CD4-positive, alpha-beta T cell treated with Interleukin-12 subunit alpha and Interleukin-12 subunit beta, for 1 hour (primary cell): Measurements from ENCODE around the gene SULT1A1.
"Not testable (repeated sequence)": the region's sequence is repeated elsewhere in the genome, so short reads cannot be mapped to it uniquely, and the experiment has no call there.

Source experiments
- DNase-seq: peaks from one replicate; pipeline ENCODE4 v3.0.0-alpha.2; 2020

The SULT1A1 gene

DNA sequence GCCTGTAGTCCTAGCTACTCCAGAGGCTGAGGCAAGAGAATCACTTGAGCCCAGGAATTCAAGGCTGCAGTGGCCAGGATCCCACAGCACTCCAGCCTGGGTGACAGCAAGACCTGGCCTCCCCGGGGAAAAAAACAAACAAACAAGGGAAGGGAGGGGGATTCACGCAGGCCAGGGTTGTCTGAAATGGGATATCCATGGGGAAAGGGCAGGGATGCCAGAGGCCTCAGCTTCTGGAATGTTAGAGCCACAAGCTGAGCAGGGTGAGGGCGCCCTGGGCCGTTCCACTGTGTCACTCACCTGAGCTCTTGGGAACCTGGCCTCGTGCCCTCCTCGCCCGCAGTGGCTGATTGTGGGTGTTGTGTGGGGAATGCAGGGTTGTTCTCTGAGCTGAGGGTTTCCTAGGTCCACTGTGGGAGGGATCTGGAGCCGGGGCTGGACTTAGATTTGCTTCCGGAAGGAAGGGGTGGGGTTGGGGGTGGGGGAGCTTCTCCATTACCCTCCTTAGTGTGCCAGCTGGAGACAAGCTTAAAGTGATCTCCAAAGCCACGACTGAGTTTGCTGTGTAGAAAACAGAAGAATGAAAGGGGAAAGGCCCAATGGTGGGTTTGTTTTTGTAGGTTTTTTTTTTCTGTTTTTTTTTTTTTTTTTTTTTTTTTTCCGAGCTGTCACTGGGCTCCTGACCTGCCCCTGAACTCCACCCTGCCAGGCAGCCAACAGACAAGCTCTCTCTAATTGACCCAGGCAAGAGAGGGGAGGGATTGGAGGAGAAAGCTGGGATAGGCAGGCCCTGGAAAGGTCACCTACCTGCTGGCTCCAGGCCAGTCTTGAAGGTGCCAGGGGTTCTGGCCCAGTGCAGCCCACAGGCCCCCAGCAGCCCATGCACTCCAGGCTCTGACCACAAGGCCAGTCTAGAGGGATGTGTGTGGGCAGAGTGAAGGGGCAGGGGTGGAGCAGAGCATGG lies at the start of gene SULT1A1:
TSS of gene SULT1A1 (minus strand) at position 414 of the 964 bp plus-strand sequence. CDS start 1,189 bp downstream, outside the sequence.
- no peak for DNase-seq

DNA sequence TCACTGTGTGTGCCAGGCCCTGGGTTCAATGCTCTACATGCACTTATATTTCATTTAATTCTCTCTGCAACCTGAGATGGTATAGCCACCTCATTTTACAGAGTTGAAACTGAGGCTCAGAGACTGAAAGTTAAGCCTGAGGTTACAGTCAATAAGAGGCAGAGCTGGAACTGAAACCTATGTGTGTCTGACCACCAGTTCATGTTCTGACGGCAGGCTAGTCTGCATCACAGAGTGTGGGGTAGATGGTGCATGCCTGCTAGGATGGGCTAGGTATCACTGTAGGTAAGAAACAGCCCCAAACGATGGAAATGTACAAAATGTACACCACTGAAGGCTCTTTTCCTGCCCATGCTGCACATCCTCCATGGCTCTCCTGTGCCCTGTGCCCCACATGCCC lies 30.1 kb upstream of the SULT1A1 start:
- DNase-seq, result not testable (repeated sequence)

DNA sequence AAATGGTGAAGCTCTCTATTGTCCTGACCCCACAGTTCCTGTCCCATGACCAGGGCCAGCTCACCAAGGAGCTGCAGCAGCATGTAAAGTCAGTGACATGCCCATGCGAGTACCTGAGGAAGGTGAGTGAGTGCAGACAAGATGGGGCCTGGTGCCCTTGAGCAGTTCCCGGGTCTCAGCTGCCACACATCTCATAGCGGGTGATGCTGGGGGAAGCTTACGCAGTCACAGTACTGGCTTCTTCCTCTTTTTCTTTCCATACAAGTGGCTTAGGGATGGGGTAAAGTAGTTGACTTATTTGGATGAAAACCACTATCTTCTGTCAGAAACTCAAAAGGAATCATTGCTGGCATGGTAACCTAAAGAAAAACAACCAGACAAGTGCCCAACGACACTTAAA lies 28.5 kb upstream of the SULT1A1 start:
- DNase-seq, result not testable (repeated sequence)

- not testable (repeated sequence) for DNase-seq
Observed at GRCh38 chr16:28637765-28638164, 27.9 kb upstream of the SULT1A1 start, which contains the start of gene NPIPB8. Gene NPIPB8, plus strand, starts transcription at chr16:28638065. Its CDS starts 296 bp downstream, at chr16:28638361.

GRCh38 chr16:28636093-28636823 lies 26.4 kb upstream of the SULT1A1 start:
- not testable (repeated sequence) for DNase-seq

DNA sequence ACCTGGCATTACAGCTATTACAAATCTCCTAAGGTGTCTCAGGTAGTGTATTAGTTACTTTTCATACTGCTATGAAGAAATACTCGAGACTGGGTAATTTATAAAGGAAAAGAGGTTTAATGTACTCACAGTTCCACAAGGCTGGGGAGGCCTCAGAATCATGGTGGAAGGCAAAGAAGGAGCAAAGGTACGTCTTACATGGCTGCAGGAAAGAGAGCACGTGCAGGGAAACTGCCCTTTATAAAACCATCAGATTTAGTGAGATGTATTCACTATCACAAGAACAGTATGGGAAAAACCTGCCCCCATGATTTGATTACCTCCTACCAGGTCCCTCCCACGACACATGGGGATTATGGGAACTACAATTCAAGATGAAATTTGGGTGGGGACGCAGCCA lies 21.1 kb upstream of the SULT1A1 start:
- not testable (repeated sequence) for DNase-seq

- peak; percentile 67 for DNase-seq
Observed at GRCh38 chr16:28623172-28623711, 13.4 kb upstream of the SULT1A1 start.

GRCh38 chr16:28622532-28623171 lies 12.8 kb upstream of the SULT1A1 start:
- not testable (repeated sequence) for DNase-seq

GRCh38 chr16:28621481-28622155 lies 11.8 kb upstream of the SULT1A1 start:
- DNase-seq, result no peak

DNA sequence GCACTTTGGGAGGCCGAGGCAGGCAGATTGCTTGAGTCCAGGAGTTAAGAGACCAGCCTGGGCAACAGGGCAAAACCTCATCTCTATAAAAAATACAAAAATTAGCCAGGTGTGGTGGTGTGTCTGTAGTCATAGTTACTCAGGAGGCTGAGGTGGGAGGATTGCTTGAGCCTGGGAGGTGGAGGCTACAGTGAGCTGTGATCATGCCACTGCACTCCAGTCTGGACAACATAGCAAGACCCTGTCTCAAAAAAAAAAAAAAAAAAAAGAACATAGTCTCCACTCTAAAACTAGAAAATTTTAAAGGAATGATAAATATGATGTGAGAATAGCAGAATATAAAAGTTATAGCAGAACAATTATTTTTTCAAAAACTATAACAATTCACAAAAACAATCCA lies 10.5 kb upstream of the SULT1A1 start:
- DNase-seq, result not testable (repeated sequence)

DNA sequence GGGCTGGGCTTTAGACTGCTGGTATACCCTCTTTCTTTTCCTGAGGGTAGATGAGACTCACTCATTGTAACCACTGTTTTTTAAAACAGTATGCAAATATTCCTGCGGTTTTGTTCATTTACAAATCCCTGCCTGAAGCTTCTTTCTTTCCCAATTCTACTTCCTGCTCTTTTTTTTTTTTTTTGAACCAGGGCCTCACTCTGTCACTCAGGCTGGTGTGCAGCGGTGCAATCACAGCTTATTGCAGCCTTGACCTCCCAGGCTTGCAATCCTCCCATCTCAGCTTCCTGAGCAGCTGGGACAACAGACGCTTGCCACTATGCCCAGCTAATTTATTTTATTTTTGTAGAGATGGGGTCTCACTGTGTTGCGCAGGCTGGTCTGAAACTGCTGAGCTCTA lies 8.0 kb upstream of the SULT1A1 start:
- no peak for DNase-seq

- no peak for DNase-seq
Observed at GRCh38 chr16:28616636-28617035, 6.8 kb upstream of the SULT1A1 start.

DNA sequence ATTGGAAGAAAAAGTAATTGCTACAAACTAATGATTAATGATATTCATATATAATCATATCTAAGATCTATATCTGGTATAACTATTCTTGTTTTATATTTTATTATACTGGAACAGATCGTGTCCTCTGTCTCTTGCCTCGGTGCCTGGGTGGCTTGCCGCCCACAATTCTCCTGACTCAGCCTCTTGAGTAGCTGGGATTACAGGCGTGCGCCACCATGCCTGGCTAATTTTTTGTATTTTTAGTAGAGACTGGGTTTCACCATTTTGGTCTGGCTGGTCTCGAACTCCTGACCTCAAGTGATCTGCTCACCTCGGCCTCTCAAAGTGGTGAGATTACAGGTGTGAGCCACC lies 6.4 kb upstream of the SULT1A1 start:
- DNase-seq, result not testable (repeated sequence)

DNA sequence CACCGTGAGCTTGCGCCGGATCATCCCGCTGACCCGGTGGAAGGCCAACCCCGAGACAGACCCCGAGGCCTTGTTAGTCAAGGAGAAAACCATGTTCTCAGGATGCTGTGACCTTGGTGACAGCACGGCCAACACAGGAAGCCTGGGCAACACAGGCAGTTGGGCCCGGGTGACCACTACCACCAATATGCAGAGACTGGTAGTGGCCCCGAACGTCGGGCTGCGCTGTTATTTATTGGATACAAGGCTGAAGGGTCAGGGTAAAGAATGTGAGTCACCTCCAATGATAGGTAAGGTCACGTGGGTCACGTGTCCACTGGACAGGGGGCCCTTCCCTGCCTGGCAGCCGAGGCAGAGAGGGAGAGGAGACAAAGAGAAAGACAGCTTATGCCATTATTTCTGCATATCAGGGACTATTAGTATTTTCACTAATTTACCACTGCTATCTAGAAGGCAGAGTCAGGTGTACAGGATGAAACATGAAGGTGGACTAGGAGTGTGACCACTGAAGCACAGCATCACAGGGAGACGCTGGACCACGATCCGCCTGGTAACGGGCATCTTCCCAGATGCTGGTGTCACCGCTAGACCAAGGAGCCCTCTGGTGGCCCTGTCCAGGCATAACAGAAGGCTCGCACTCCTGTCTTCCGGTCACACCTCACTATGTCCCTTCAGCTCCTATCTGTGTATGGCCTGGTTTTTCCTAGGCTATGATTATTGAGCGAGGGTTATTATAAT lies 5.8 kb upstream of the SULT1A1 start:
- peak; percentile 35 for DNase-seq

GRCh38 chr16:28614561-28614960 lies 4.7 kb upstream of the SULT1A1 start:
- DNase-seq, result not testable (repeated sequence)

DNA sequence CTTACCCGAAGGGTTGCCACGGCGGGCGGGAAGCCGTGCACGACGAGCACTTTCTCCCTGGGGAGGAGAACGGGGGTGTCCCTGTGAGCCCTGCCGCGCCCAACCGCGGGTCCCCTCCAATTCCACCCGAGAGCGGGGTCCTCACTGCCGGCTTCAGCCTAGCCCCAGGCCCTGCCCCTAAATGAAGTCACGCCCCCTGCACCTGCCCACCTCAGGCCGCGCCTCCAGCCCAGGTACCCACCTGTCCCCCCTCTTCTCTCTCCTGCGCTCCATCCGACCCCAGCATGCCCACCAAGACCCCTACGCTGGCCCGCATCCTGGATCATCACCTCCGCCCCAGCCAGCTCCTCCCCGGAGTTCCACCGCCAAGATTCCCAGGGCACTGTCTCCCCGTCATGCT lies 4.1 kb upstream of the SULT1A1 start:
- not testable (repeated sequence) for DNase-seq

- DNase-seq, result not testable (repeated sequence)
Observed at GRCh38 chr16:28612359-28613280, 2.8 kb upstream of the SULT1A1 start.

GRCh38 chr16:28610595-28611191 lies 849 bp upstream of the SULT1A1 start:
- no peak for DNase-seq

- DNase-seq, result not testable (repeated sequence)
Observed at GRCh38 chr16:28608867-28609596, 812 bp downstream of the SULT1A1 start.
